ENCODE data around the gene RPS5.
"Not testable (repeated sequence)": the region's sequence is repeated elsewhere in the genome, so short reads cannot be mapped to it uniquely, and the experiment has no call there.

RPS5 gene

GRCh38 chr19:58385891-58386575 lies 1.0 kb upstream of the RPS5 start:
- no peak for FAIRE-seq

- no peak for FAIRE-seq
Measured at GRCh38 chr19:58387338-58388174, 487 bp downstream of the RPS5 start.

- no peak for FAIRE-seq
Measured at GRCh38 chr19:58388175-58388526, 1.1 kb downstream of the RPS5 start.

- no peak for FAIRE-seq
Measured at GRCh38 chr19:58392945-58393724, 6.1 kb downstream of the RPS5 start.

GRCh38 chr19:58393725-58394033 lies 6.6 kb downstream of the RPS5 start:
- no peak for FAIRE-seq

GRCh38 chr19:58394821-58395219 lies 7.8 kb downstream of the RPS5 start:
- FAIRE-seq: no peak

GRCh38 chr19:58395220-58395978 lies 8.3 kb downstream of the RPS5 start, which contains the start of gene RNF225:
Gene RNF225 (plus strand): TSS chr19:58395656. CDS start chr19:58396090, 434 bp downstream.
- FAIRE-seq: no peak

GRCh38 chr19:58395979-58396627 lies 9.0 kb downstream of the RPS5 start:
- no peak for FAIRE-seq

GRCh38 chr19:58396691-58397532 lies 9.8 kb downstream of the RPS5 start:
- FAIRE-seq: no peak

- FAIRE-seq: no peak
Measured at GRCh38 chr19:58397533-58398037, 10.5 kb downstream of the RPS5 start.

- FAIRE-seq: no peak
Measured at GRCh38 chr19:58398087-58398486, 11.0 kb downstream of the RPS5 start.

- no peak for FAIRE-seq
Measured at GRCh38 chr19:58398545-58398944, 11.5 kb downstream of the RPS5 start.

GRCh38 chr19:58399903-58400302 lies 12.8 kb downstream of the RPS5 start:
- FAIRE-seq: no peak

- no peak for FAIRE-seq
Measured at GRCh38 chr19:58400316-58400915, 13.3 kb downstream of the RPS5 start.

GRCh38 chr19:58400916-58401839 lies 14.1 kb downstream of the RPS5 start:
- peak; percentile 98 for FAIRE-seq

GRCh38 chr19:58401840-58402421 lies 14.9 kb downstream of the RPS5 start:
- no peak for FAIRE-seq

GRCh38 chr19:58403920-58404478 lies 16.9 kb downstream of the RPS5 start:
- FAIRE-seq: not testable (repeated sequence)

- no peak for FAIRE-seq
Measured at GRCh38 chr19:58406818-58407657, 20.0 kb downstream of the RPS5 start.

All from G401.6 (cell line).